ENCODE data around the gene KCNF1.

DNA sequence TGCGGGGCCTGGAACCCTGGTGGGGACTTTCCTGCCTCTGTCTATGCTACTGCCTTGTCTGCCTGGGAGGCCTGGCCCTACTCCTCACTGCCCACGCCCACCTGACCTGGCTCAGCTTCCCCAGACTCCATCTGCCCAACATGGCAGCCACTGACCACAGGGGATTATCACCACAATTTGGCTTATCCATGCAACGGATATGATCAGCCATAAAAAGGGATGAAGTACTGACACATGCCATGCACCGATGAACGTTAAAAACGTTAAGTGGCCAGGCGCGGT, 5.9 kb upstream of the KCNF1 start:
- TF ChIP-seq CTCF (IDR thresholded peaks at IDR 0.05) (no peak), EZH2 (IDR thresholded peaks at IDR 0.05) (no peak), EZH2phosphoT487 (IDR thresholded peaks at IDR 0.05) (no peak)
